GM12801 (cell line): ENCODE measurements around the gene CTNND2.

Experiments
- CTCF ChIP-seq: IDR thresholded peaks from one replicate; pipeline ENCODE4 v1.5.1; 2011; ENCODE audit warnings: control low read depth; ENCODE audit not compliant: insufficient read length; ENCODE audit errors: extremely low read depth

The CTNND2 gene

DNA sequence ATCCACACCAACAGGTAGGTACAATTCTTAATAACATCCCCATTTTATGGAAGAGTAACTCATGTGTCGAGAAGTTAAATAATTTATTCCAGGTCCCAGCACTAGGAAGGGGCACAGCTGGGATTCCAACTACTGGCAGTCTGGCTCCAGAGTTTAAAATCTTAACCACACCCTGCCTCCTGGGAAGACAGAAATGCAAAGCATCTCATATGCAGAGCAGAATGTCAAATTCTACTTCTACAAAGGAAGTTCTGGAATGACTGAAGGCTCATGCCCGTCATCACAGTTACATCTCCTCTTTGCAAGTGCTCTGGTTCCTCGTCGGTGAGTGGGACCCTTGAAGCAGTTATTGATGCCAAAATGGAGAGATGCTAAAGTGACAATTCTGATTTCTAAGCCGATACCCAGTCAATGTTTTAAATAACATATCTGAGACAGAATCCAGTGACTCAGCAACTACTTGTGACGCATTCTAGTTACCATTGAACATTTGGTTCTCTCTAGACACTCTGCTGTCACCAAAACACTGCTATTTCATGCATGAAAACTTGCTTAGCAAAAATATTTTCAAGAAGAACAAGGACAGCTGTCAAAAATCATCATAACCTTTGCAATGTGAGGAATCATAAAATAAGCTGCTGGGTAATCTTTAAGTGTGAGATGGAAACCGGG is 412.7 kb downstream of the CTNND2 start:
- no peak for TF ChIP-seq CTCF

DNA sequence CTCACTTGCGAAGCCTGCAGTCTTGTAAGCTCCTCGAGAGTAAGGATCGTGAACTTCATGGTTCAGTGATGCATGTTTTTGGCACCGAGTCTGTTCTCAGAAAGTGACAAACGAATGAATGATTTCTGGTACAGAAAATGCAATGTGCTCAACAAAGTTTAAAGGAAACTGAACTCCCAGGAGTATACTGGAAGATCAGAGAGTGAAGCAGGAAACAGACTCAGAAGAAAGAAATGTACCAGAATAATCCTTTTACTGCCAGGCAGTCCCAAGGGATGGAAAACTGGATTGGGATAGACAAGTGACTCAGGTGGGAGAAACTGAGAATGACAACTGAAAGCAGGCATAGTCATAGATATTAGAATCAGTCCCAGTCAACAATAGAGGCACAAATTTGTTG is 420.6 kb downstream of the CTNND2 start:
- TF ChIP-seq CTCF, result no peak

GRCh38 chr5:11482011-11482410 is 422.2 kb downstream of the CTNND2 start:
- no peak for TF ChIP-seq CTCF

DNA sequence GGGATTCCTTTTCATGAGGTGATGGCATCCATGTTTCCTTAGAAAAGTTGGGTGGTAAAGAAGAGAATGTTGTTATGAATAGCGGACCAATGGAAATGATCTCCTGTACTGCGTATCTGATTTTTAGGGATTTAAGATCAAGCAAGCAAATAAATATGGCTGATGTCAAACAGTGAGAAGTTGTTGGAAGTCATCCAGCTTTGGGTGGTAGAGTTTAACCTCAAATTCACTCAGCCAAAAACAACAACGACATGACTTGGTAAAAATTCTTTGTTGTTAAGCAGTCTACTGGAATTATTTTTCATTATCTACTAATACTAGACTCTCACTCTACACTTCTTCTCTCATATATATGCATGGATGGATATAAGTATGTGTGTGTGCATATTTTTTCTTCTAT is 426.5 kb downstream of the CTNND2 start:
- no peak for TF ChIP-seq CTCF

- no peak for TF ChIP-seq CTCF
Measured at GRCh38 chr5:11476866-11477265, 427.4 kb downstream of the CTNND2 start.

- no peak for TF ChIP-seq CTCF
Measured at GRCh38 chr5:11468334-11469039, 435.8 kb downstream of the CTNND2 start.

DNA sequence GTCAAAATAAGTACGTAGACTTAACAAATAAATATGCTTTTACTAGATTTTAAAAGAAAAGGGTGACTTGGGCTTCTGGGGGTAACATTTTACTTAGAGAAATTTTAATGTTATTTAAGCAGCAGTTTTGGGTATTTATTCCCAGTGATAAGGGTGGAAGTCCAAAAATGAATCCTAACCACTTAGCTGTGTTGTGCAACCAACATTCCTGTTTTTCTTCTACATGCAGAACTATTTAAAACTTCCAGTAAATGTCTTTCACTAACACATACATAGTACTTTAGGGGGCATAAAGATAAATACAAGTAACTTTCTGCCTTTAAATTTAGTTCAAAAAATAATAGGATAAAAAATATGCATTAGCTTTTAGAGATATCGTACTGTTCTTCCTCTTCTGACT is 436.7 kb downstream of the CTNND2 start:
- TF ChIP-seq CTCF, result no peak
